Measurements from ENCODE around the gene CFAP43.
"Not testable (repeated sequence)": the region's sequence is repeated elsewhere in the genome, so short reads cannot be mapped to it uniquely, and the experiment has no call there.

The CFAP43 gene

GRCh38 chr10:104257235-104257634 is 25.1 kb upstream of the CFAP43 start:
- DNase-seq (ENCODE audit: low read depth), result no peak

GRCh38 chr10:104256335-104256961 is 24.3 kb upstream of the CFAP43 start:
- peak; percentile 28 for DNase-seq (ENCODE audit: low read depth)

- peak; percentile 88 for DNase-seq (ENCODE audit: low read depth)
Observed at GRCh38 chr10:104255311-104255981, 23.3 kb upstream of the CFAP43 start.

GRCh38 chr10:104254493-104255310 is 22.5 kb upstream of the CFAP43 start, which contains the start of gene GSTO1:
TSS of gene GSTO1 (plus strand) at chr10:104254892. CDS start at chr10:104254929, 37 bp downstream.
- peak; percentile 89 for DNase-seq (ENCODE audit: low read depth)

- peak; percentile 61 for DNase-seq (ENCODE audit: low read depth)
Observed at GRCh38 chr10:104253606-104254410, 21.6 kb upstream of the CFAP43 start.

GRCh38 chr10:104253106-104253505 is 20.9 kb upstream of the CFAP43 start:
- DNase-seq (ENCODE audit: low read depth), result no peak

- DNase-seq (ENCODE audit: low read depth), result no peak
Observed at GRCh38 chr10:104252368-104252767, 20.2 kb upstream of the CFAP43 start.

- DNase-seq (ENCODE audit: low read depth), result no peak
Observed at GRCh38 chr10:104251443-104251842, 19.3 kb upstream of the CFAP43 start.

GRCh38 chr10:104250371-104250770 is 18.2 kb upstream of the CFAP43 start:
- no peak for DNase-seq (ENCODE audit: low read depth)

- DNase-seq (ENCODE audit: low read depth), result not testable (repeated sequence)
Observed at GRCh38 chr10:104248931-104249330, 16.8 kb upstream of the CFAP43 start.

GRCh38 chr10:104247513-104248146 is 15.5 kb upstream of the CFAP43 start:
- no peak for DNase-seq (ENCODE audit: low read depth)

GRCh38 chr10:104246976-104247375 is 14.8 kb upstream of the CFAP43 start:
- peak; percentile 38 for DNase-seq (ENCODE audit: low read depth)

GRCh38 chr10:104245066-104245632 is 13.0 kb upstream of the CFAP43 start:
- no peak for DNase-seq (ENCODE audit: low read depth)

GRCh38 chr10:104243512-104243911 is 11.3 kb upstream of the CFAP43 start:
- no peak for DNase-seq (ENCODE audit: low read depth)

- not testable (repeated sequence) for DNase-seq (ENCODE audit: low read depth)
Observed at GRCh38 chr10:104243009-104243408, 10.8 kb upstream of the CFAP43 start.

- DNase-seq (ENCODE audit: low read depth), result no peak
Observed at GRCh38 chr10:104242545-104242944, 10.4 kb upstream of the CFAP43 start.

- DNase-seq (ENCODE audit: low read depth), result no peak
Observed at GRCh38 chr10:104240078-104240477, 7.9 kb upstream of the CFAP43 start.

GRCh38 chr10:104235801-104236200 is 3.6 kb upstream of the CFAP43 start:
- no peak for DNase-seq (ENCODE audit: low read depth)

- DNase-seq (ENCODE audit: low read depth), result no peak
Observed at GRCh38 chr10:104234934-104235333, 2.8 kb upstream of the CFAP43 start.

GRCh38 chr10:104233817-104234216 is 1.7 kb upstream of the CFAP43 start:
- DNase-seq (ENCODE audit: low read depth), result no peak

- no peak for DNase-seq (ENCODE audit: low read depth)
Observed at GRCh38 chr10:104232613-104233102, 494 bp upstream of the CFAP43 start.

Measured in EH (cell line).